Measurements from ENCODE around the gene CEACAM18. TPM values are rescaled to one million over a fixed set of nuclear protein-coding genes. Genes with fewer than 3 reads are reported as not detected.
"Not testable (repeated sequence)": the region's sequence is repeated elsewhere in the genome, so short reads cannot be mapped to it uniquely, and the experiment has no call there.

CEACAM18 gene
- polyA plus RNA-seq, 2 donors: not detected

- H3K4me1 ChIP-seq (ENCODE audit: control insufficient read depth in 2 of 2, insufficient read depth in 2 of 2, low read length in 1 of 2); H3K36me3 ChIP-seq (ENCODE audit: control insufficient read depth in 2 of 2, insufficient read depth in 2 of 2, low read length in 1 of 2); H3K9me3 ChIP-seq (ENCODE audit: control insufficient read depth in 2 of 2, insufficient read depth in 1 of 2, low read depth in 1 of 2, low read length in 1 of 2); H3K27me3 ChIP-seq (ENCODE audit: control insufficient read depth in 1 of 2, insufficient read depth in 2 of 2, low read length in 2 of 2); H3K4me3 ChIP-seq (ENCODE audit: low read depth in 1 of 2, low read length in 2 of 2); H3K27ac ChIP-seq (ENCODE audit: low read depth in 2 of 2, low read length in 1 of 2): not testable (repeated sequence)
- WGBS, 2 donors: 70 to 81% methylated on average over 3 of the region's 3 CpGs
Measured at GRCh38 chr19:51447510-51447909, 30.8 kb upstream of the CEACAM18 start.

DNA sequence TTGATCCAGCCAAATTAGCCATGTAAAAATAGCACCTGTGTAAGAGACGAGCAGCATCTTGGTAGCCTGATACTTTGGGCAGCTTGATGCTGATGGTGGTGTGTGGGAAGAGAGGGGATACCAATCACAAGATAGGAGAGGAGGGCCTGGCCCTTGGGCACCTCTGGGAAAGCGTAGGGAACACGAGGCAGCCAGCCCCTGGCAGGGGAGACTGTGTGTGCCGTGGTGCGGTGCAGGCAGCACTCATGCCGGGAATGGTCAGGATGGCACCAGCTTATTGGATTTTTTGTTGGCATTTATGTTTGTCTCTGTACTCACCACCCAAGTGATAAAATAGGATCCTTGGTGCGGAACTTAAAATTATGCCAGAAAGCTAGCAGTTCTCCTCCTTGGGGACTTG, 30.3 kb upstream of the CEACAM18 start:
- Histone ChIP-seq H3K9me3 (ENCODE audit: control insufficient read depth in 2 of 2, insufficient read depth in 1 of 2, low read depth in 1 of 2, low read length in 1 of 2) (no peaks in the 10 kb centered on the region), H3K36me3 (ENCODE audit: control insufficient read depth in 2 of 2, insufficient read depth in 2 of 2, low read length in 1 of 2) (no peaks in the 10 kb centered on the region), H3K4me1 (ENCODE audit: control insufficient read depth in 2 of 2, insufficient read depth in 2 of 2, low read length in 1 of 2) (no peaks in the 10 kb centered on the region), H3K27ac (ENCODE audit: low read depth in 2 of 2, low read length in 1 of 2) (no peak overlapping the region), H3K4me3 (ENCODE audit: low read depth in 1 of 2, low read length in 2 of 2) (no peak overlapping the region), H3K27me3 (ENCODE audit: control insufficient read depth in 1 of 2, insufficient read depth in 2 of 2, low read length in 2 of 2) (no peaks in the 10 kb centered on the region)
- WGBS, 2 donors: 82 to 83% methylated on average over 7 of the region's 7 CpGs

GRCh38 chr19:51448411-51449016, 29.8 kb upstream of the CEACAM18 start:
- no peaks in the 10 kb centered on the region for H3K9me3 ChIP-seq (ENCODE audit: control insufficient read depth in 2 of 2, insufficient read depth in 1 of 2, low read depth in 1 of 2, low read length in 1 of 2)
- no peaks in the 10 kb centered on the region for H3K36me3 ChIP-seq (ENCODE audit: control insufficient read depth in 2 of 2, insufficient read depth in 2 of 2, low read length in 1 of 2)
- no peak overlapping the region for H3K27ac ChIP-seq (ENCODE audit: low read depth in 2 of 2, low read length in 1 of 2)
- 59 to 62% methylated on average over 13 of the region's 13 CpGs for WGBS, 2 donors
- H3K27me3 ChIP-seq (ENCODE audit: control insufficient read depth in 1 of 2, insufficient read depth in 2 of 2, low read length in 2 of 2): no peaks in the 10 kb centered on the region
- H3K4me3 ChIP-seq (ENCODE audit: low read depth in 1 of 2, low read length in 2 of 2): no peak overlapping the region
- H3K4me1 ChIP-seq (ENCODE audit: control insufficient read depth in 2 of 2, insufficient read depth in 2 of 2, low read length in 1 of 2): no peaks in the 10 kb centered on the region

DNA sequence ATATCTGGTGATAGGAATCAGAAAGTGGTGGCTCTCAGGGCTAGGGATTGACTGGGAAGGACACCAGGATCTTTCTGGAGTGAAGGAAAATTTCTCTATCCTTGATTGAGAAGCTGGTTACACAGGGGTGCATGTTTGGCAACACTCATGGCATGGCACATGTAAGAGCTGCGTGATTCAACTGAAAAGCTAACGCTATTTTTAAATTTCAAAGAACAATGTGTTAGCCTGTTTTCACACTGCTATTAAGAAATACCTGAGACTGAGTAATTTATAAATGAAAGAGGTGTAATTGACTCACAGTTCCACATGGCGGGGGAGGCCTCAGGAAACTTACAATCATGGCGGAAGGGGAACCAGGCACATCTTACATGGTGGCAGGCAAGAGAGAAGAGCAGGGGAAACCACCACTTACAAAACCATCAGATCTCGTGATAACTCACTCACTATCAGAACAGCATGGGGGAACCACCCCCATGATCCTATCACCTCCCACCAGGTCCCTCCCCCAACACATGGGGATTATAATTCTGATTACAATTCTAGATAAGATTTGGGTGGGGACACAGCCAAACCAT, 27.5 kb upstream of the CEACAM18 start:
- Histone ChIP-seq H3K9me3 (ENCODE audit: control insufficient read depth in 2 of 2, insufficient read depth in 1 of 2, low read depth in 1 of 2, low read length in 1 of 2) (no peaks in the 10 kb centered on the region), H3K36me3 (ENCODE audit: control insufficient read depth in 2 of 2, insufficient read depth in 2 of 2, low read length in 1 of 2) (no peaks in the 10 kb centered on the region), H3K27me3 (ENCODE audit: control insufficient read depth in 1 of 2, insufficient read depth in 2 of 2, low read length in 2 of 2) (no peaks in the 10 kb centered on the region), H3K4me1 (ENCODE audit: control insufficient read depth in 2 of 2, insufficient read depth in 2 of 2, low read length in 1 of 2) (no peaks in the 10 kb centered on the region), H3K27ac (ENCODE audit: low read depth in 2 of 2, low read length in 1 of 2) (no peak overlapping the region), H3K4me3 (ENCODE audit: low read depth in 1 of 2, low read length in 2 of 2) (no peak overlapping the region)
- WGBS, 2 donors: 78 to 82% methylated on average over 5 of the region's 5 CpGs

GRCh38 chr19:51456541-51457290, 21.6 kb upstream of the CEACAM18 start:
- Histone ChIP-seq H3K4me1 (ENCODE audit: control insufficient read depth in 2 of 2, insufficient read depth in 2 of 2, low read length in 1 of 2) (no peaks in the 10 kb centered on the region), H3K27me3 (ENCODE audit: control insufficient read depth in 1 of 2, insufficient read depth in 2 of 2, low read length in 2 of 2) (no peaks in the 10 kb centered on the region), H3K9me3 (ENCODE audit: control insufficient read depth in 2 of 2, insufficient read depth in 1 of 2, low read depth in 1 of 2, low read length in 1 of 2) (peaks cover 0 to 3% of the 10 kb centered on the region in 2 donors), H3K36me3 (ENCODE audit: control insufficient read depth in 2 of 2, insufficient read depth in 2 of 2, low read length in 1 of 2) (no peaks in the 10 kb centered on the region), H3K27ac (ENCODE audit: low read depth in 2 of 2, low read length in 1 of 2) (no peak overlapping the region), H3K4me3 (ENCODE audit: low read depth in 1 of 2, low read length in 2 of 2) (no peak overlapping the region)
- 69 to 77% methylated on average over 11 of the region's 11 CpGs for WGBS, 2 donors

GRCh38 chr19:51457351-51458013, 20.9 kb upstream of the CEACAM18 start:
- H3K27me3 ChIP-seq (ENCODE audit: control insufficient read depth in 1 of 2, insufficient read depth in 2 of 2, low read length in 2 of 2): no peaks in the 10 kb centered on the region
- WGBS, 2 donors: 79 to 80% methylated on average over 11 of the region's 11 CpGs
- peak overlapping the region in 1 of 2 donors; percentile 0 for H3K27ac ChIP-seq (ENCODE audit: low read depth in 2 of 2, low read length in 1 of 2)
- H3K4me3 ChIP-seq (ENCODE audit: low read depth in 1 of 2, low read length in 2 of 2): no peak overlapping the region
- no peaks in the 10 kb centered on the region for H3K36me3 ChIP-seq (ENCODE audit: control insufficient read depth in 2 of 2, insufficient read depth in 2 of 2, low read length in 1 of 2)
- H3K9me3 ChIP-seq (ENCODE audit: control insufficient read depth in 2 of 2, insufficient read depth in 1 of 2, low read depth in 1 of 2, low read length in 1 of 2): peaks cover 1 to 3% of the 10 kb centered on the region in 2 donors
- no peaks in the 10 kb centered on the region for H3K4me1 ChIP-seq (ENCODE audit: control insufficient read depth in 2 of 2, insufficient read depth in 2 of 2, low read length in 1 of 2)

DNA sequence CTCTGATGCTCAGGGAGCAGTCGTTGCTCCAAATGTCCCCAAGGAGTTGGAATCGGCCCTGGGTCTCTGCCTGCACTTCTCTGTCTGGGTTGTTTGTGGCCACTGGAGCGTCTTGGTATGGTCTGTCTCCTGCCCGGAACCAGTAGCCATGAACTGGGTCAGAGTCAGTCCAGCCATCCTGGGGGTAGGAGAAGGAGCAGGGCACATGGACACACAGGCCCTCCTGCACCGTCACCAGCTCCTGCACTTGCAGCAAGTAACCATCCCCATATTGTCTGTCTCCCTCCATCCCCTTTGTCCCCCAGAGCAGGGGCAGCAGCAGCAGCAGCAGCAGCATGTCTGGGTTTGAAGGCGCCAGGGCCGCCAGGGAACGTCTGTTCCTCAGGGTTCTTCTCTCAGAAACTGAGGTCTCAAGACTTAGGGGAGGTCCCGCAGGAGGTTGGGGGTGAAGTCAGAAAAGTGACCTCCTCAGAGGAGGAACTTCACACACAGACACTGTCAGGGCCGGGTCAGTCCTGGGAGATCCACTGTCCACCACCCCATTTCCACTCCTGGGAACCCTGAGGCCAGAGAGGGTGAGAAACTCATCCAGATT, 20.2 kb upstream of the CEACAM18 start, which contains the start of gene SIGLEC8:
Gene SIGLEC8 (minus strand): TSS at position 404 of the 595 bp plus-strand sequence. CDS start 67 bp downstream, at position 337.
- H3K4me3 ChIP-seq (ENCODE audit: low read depth in 1 of 2, low read length in 2 of 2): no peak within 1 kb of the TSS
- H3K4me1 ChIP-seq (ENCODE audit: control insufficient read depth in 2 of 2, insufficient read depth in 2 of 2, low read length in 1 of 2): no peaks in the 10 kb centered on the region
- peak within 1 kb of the TSS in 1 of 2 donors; percentile 0 for H3K27ac ChIP-seq (ENCODE audit: low read depth in 2 of 2, low read length in 1 of 2)
- peaks cover 2 to 3% of the 10 kb centered on the region in 2 donors for H3K9me3 ChIP-seq (ENCODE audit: control insufficient read depth in 2 of 2, insufficient read depth in 1 of 2, low read depth in 1 of 2, low read length in 1 of 2)
- WGBS, 2 donors: 62 to 64% methylated on average over 10 of the region's 10 CpGs
- no peaks in the 10 kb centered on the region for H3K27me3 ChIP-seq (ENCODE audit: control insufficient read depth in 1 of 2, insufficient read depth in 2 of 2, low read length in 2 of 2)
- no peaks in the 10 kb centered on the region for H3K36me3 ChIP-seq (ENCODE audit: control insufficient read depth in 2 of 2, insufficient read depth in 2 of 2, low read length in 1 of 2)

DNA sequence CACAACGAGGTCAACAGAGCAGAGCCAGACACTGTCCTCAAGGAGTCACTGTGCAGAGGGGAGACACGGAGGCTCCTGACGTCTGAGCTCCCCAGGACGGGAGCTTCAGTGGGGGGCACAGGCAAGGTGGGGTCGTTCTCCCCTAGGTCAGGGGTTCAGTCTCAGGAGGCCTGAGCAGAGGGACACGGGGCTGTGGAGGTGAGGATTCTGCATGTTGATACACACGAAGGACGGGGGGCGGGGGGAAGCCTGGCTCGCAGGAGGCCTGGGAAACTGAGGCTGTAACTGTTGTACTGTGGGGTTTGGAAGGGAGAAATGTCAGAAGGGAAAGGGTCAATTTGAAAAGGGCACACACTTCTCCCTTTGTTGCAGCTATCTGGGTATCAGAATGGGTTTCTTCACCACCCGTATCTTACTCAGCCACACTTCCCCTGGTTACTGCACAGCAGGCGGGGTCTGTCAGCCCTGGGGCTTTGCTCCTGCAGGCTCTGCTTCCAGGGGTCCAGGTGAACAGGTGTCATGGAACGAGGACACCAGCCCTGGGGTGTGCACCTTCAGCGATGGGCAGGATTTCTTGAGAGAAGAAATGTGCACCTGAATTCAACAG, 19.3 kb upstream of the CEACAM18 start:
- Histone ChIP-seq H3K27me3 (ENCODE audit: control insufficient read depth in 1 of 2, insufficient read depth in 2 of 2, low read length in 2 of 2) (no peaks in the 10 kb centered on the region), H3K9me3 (ENCODE audit: control insufficient read depth in 2 of 2, insufficient read depth in 1 of 2, low read depth in 1 of 2, low read length in 1 of 2) (peaks cover 2 to 3% of the 10 kb centered on the region in 2 donors), H3K36me3 (ENCODE audit: control insufficient read depth in 2 of 2, insufficient read depth in 2 of 2, low read length in 1 of 2) (no peaks in the 10 kb centered on the region), H3K27ac (ENCODE audit: low read depth in 2 of 2, low read length in 1 of 2) (no peak overlapping the region), H3K4me1 (ENCODE audit: control insufficient read depth in 2 of 2, insufficient read depth in 2 of 2, low read length in 1 of 2) (no peaks in the 10 kb centered on the region), H3K4me3 (ENCODE audit: low read depth in 1 of 2, low read length in 2 of 2) (no peak overlapping the region)
- WGBS, 2 donors: 71 to 79% methylated on average over 14 of the region's 14 CpGs

Measured in esophagus (tissue), 2 donors.